HEK293 (cell line): ENCODE measurements around the gene ERP29.
"Not testable (repeated sequence)": the region's sequence is repeated elsewhere in the genome, so short reads cannot be mapped to it uniquely, and the experiment has no call there.

Source experiments
- CTCF ChIA-PET: fragments of 350-600 bp; formaldehyde crosslinking; extraction: SDS; loops from one replicate; lab custom pipeline; 2021; ENCODE audit warnings: antibody characterized with exemption; lab: Yijun Ruan, JAX
- POLR2A ChIA-PET: fragments of 300-600 bp; formaldehyde crosslinking; extraction: SDS; loops from one replicate; lab custom pipeline; 2020; ENCODE audit warnings: antibody characterized with exemption, inconsistent platforms; lab: Yijun Ruan, JAX
- H3K27ac ChIP-seq: fragments of 200-500 bp; sonication (Bioruptor generic); 2 replicates; pipeline ENCODE4 v1.5.1; 2014; ENCODE audit warnings: low read depth, low read length, control low read depth, inconsistent platforms; ENCODE audit errors: extremely low read depth
- H3K36me3 ChIP-seq, 2 experiments: fragments of 200-500 bp in 1 of 2; sonication (Bioruptor generic) in 1 of 2; 1 replicate in 1 of 2; 2 replicates in 1 of 2; pipeline ENCODE4 v1.5.1; 2014 to 2017; ENCODE audit warnings: inconsistent platforms in 2 of 2, low read length in 2 of 2; ENCODE audit not compliant: control insufficient read depth in 2 of 2, insufficient read depth in 1 of 2
- H3K4me1 ChIP-seq: fragments of 200-500 bp; sonication (Bioruptor generic); 2 replicates; pipeline ENCODE4 v1.5.1; 2014; ENCODE audit warnings: mild to moderate bottlenecking, low read length, inconsistent platforms; ENCODE audit not compliant: control insufficient read depth, insufficient read depth
- H3K4me3 ChIP-seq: 2 replicates; pipeline ENCODE4 v1.5.1; 2011; ENCODE audit warnings: low read depth, mild to moderate bottlenecking, control low read depth, low read length, moderate library complexity
- H3K9me3 ChIP-seq: fragments of 200-500 bp; sonication (Bioruptor generic); 2 replicates; pipeline ENCODE4 v1.5.1; 2014; ENCODE audit warnings: low read depth, low read length, inconsistent platforms; ENCODE audit not compliant: control insufficient read depth, insufficient read depth
- GLI2 ChIP-seq: fragments of 450-650 bp; formaldehyde crosslinking; IDR thresholded peaks from 2 replicates; pipeline ENCODE4; 2017; ENCODE audit warnings: missing biosample characterization, missing genetic modification characterization, low read depth, borderline replicate concordance
- IKZF3 ChIP-seq: fragments of 450-650 bp; IDR thresholded peaks from 2 replicates; pipeline ENCODE4 v1.5.0; 2018; ENCODE audit warnings: missing biosample characterization, mild to moderate bottlenecking, missing genetic modification characterization, moderate library complexity
- KLF10 ChIP-seq: fragments of 450-650 bp; IDR thresholded peaks from 2 replicates; pipeline ENCODE4 v1.5.1; 2018; ENCODE audit warnings: missing biosample characterization, mild to moderate bottlenecking, missing genetic modification characterization
- KLF16 ChIP-seq: fragments of 450-650 bp; formaldehyde crosslinking; IDR thresholded peaks from 2 replicates; pipeline ENCODE4 v1.5.1; 2017; ENCODE audit warnings: missing biosample characterization, missing genetic modification characterization
- PRDM1 ChIP-seq: fragments of 450-650 bp; formaldehyde crosslinking; IDR thresholded peaks from 2 replicates; pipeline ENCODE4; 2016; ENCODE audit warnings: missing biosample characterization, missing genetic modification characterization
- SETDB1 ChIP-seq: IDR thresholded peaks from one replicate; pipeline ENCODE4 v1.6.1; 2017; ENCODE audit warnings: mild to moderate bottlenecking, low read length, moderate library complexity, mixed read lengths; ENCODE audit not compliant: insufficient read length
- WT1 ChIP-seq: fragments of 450-650 bp; formaldehyde crosslinking; IDR thresholded peaks from 2 replicates; pipeline ENCODE4 v1.5.1; 2016; ENCODE audit warnings: missing biosample characterization, missing genetic modification characterization
- ZBTB21 ChIP-seq: fragments of 450-650 bp; formaldehyde crosslinking; IDR thresholded peaks from 2 replicates; pipeline ENCODE4 v1.5.1; 2017; ENCODE audit warnings: missing biosample characterization, missing genetic modification characterization
- ZEB2 ChIP-seq: fragments of 450-650 bp; formaldehyde crosslinking; IDR thresholded peaks from 2 replicates; pipeline ENCODE4 v1.5.1; 2016; ENCODE audit warnings: missing biosample characterization, missing genetic modification characterization
- ZNF121 ChIP-seq: fragments of 450-650 bp; formaldehyde crosslinking; IDR thresholded peaks from 2 replicates; pipeline ENCODE4 v1.5.1; 2016; ENCODE audit warnings: missing biosample characterization, missing genetic modification characterization
- ZNF19 ChIP-seq: fragments of 450-650 bp; formaldehyde crosslinking; IDR thresholded peaks from 2 replicates; pipeline ENCODE4; 2016; ENCODE audit warnings: missing biosample characterization, missing genetic modification characterization, low read depth
- ZNF274 ChIP-seq, 2 experiments: fragments of 200-500 bp in 1 of 2; fragments of 450-650 bp in 1 of 2; sonication (Bioruptor generic) in 1 of 2; formaldehyde crosslinking in 1 of 2; IDR thresholded peaks; 2 replicates each; pipeline versions ENCODE4 v1.5.1 to v1.6.1; 2014 to 2016; ENCODE audit warnings: borderline replicate concordance in 1 of 2, inconsistent platforms in 1 of 2, low read length in 1 of 2, missing biosample characterization in 1 of 2, missing genetic modification characterization in 1 of 2
- ZNF341 ChIP-seq: fragments of 450-650 bp; formaldehyde crosslinking; IDR thresholded peaks from 2 replicates; pipeline ENCODE4; 2016; ENCODE audit warnings: low read depth, missing biosample characterization, missing genetic modification characterization
- ZNF391 ChIP-seq: fragments of 450-650 bp; formaldehyde crosslinking; IDR thresholded peaks from 2 replicates; pipeline ENCODE4 v1.5.1; 2016; ENCODE audit warnings: low read depth, missing biosample characterization, missing genetic modification characterization, borderline replicate concordance
- ZNF433 ChIP-seq: fragments of 450-650 bp; formaldehyde crosslinking; IDR thresholded peaks from 2 replicates; pipeline ENCODE4 v1.5.1; 2016; ENCODE audit warnings: missing biosample characterization, missing genetic modification characterization, low read depth
- ZNF514 ChIP-seq: fragments of 450-650 bp; formaldehyde crosslinking; IDR thresholded peaks from 2 replicates; pipeline ENCODE4 v1.5.1; 2016; ENCODE audit warnings: missing biosample characterization, missing genetic modification characterization
- ZNF521 ChIP-seq: fragments of 450-650 bp; formaldehyde crosslinking; IDR thresholded peaks from 2 replicates; pipeline ENCODE4 v1.5.1; 2017; ENCODE audit warnings: missing biosample characterization, mild to moderate bottlenecking, missing genetic modification characterization
- ZNF610 ChIP-seq: fragments of 450-650 bp; formaldehyde crosslinking; IDR thresholded peaks from 2 replicates; pipeline ENCODE4 v1.5.1; 2016; ENCODE audit warnings: missing biosample characterization, missing genetic modification characterization, borderline replicate concordance
- ZNF701 ChIP-seq: fragments of 450-650 bp; formaldehyde crosslinking; IDR thresholded peaks from 2 replicates; pipeline ENCODE4 v1.5.1; 2016; ENCODE audit warnings: missing biosample characterization, missing genetic modification characterization
- TF ChIP-seq, protein P1 (sequence below): fragments of 450-650 bp; formaldehyde crosslinking; IDR thresholded peaks from 2 replicates; pipeline ENCODE4 v1.5.1; 2016; ENCODE audit warnings: missing biosample characterization, missing genetic modification characterization, borderline replicate concordance
- TF ChIP-seq, protein P2 (sequence below): fragments of 450-650 bp; formaldehyde crosslinking; IDR thresholded peaks from 2 replicates; pipeline ENCODE4 v1.5.1; 2016; ENCODE audit warnings: missing biosample characterization, missing genetic modification characterization
- TF ChIP-seq, protein P3 (sequence below): fragments of 450-650 bp; formaldehyde crosslinking; IDR thresholded peaks from 2 replicates; pipeline ENCODE4 v1.5.1; 2017; ENCODE audit warnings: missing biosample characterization, mild to moderate bottlenecking, missing genetic modification characterization, moderate library complexity

The ERP29 gene

DNA sequence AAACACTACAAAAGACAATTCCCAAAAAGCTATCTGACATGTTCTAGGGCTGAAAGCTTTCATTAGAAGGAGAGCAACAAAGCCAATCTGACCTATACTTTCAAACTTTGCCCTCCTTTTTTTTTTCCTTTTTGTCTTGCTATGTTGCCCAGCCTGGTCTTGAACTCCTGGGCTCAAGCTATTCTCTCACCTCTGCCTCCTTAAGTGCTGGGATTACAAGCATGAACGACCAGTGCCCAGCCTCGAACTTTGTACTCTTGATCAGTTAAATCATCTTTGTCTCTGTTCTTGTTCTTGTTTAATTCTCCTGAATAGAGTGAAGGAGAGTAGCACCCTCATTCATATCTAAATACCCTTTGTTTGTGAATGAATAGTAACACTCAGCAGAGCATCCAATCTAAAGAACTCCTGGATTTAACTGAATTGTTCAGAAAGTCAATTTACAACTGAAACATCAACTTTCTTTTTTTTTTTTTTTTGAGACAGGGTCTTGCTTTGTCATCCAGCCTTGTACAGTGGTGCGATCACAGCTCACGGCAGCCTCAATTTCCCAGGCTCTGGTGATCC is 22.1 kb downstream of the ERP29 start:
- CTCF ChIA-PET = no interaction called here

DNA sequence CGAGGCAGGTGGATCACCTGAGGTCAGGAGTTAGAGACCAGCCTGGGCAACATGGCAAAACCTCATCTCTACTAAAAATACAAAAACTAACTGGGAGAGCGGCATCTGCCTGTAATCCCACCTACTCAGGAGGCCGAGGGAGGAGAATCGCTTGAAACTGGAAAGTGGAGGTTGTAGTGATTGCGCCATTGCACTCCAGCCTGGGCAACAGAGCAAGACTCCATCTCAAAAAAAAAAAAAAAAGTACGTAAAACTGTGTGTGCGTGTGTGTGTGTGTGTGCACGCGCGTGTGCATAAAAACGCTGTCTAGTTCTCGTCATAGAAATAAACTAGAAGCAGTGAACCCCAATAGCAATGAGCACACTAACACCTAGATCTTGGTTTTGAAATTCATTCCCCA is 23.4 kb downstream of the ERP29 start:
- H3K4me3 ChIP-seq, H3K9me3 ChIP-seq, POLR2A ChIA-PET, H3K4me1 ChIP-seq, H3K27ac ChIP-seq, CTCF ChIA-PET: not testable (repeated sequence)
- TF ChIP-seq ZNF121 (tag by site-specific recombination) = peak; percentile 83; the same call in 1 of the 2 replicates
- peaks cover 92 to 93% of the 10 kb centered on the region in 2 experiments for H3K36me3 ChIP-seq

More for the DNA sequence above, 22.1 kb downstream of the ERP29 start:
- Histone ChIP-seq H3K4me3 (no peak overlapping the region), H3K27ac (no peak overlapping the region), H3K4me1 (no peaks in the 10 kb centered on the region), H3K9me3 (no peaks in the 10 kb centered on the region), H3K36me3 (peaks cover 88 to 93% of the 10 kb centered on the region in 2 experiments)
- POLR2A ChIA-PET = no interaction called here
- TF ChIP-seq IKZF3 (tag by site-specific recombination) (no peak), ZNF701 (tag by site-specific recombination) (no peak), ZNF610 (tag by site-specific recombination) (no peak), ZNF433 (tag by site-specific recombination) (no peak), WT1 (tag by site-specific recombination) (no peak), ZNF514 (tag by site-specific recombination) (no peak), ZNF521 (no peak)
- TF ChIP-seq, protein P1, sequence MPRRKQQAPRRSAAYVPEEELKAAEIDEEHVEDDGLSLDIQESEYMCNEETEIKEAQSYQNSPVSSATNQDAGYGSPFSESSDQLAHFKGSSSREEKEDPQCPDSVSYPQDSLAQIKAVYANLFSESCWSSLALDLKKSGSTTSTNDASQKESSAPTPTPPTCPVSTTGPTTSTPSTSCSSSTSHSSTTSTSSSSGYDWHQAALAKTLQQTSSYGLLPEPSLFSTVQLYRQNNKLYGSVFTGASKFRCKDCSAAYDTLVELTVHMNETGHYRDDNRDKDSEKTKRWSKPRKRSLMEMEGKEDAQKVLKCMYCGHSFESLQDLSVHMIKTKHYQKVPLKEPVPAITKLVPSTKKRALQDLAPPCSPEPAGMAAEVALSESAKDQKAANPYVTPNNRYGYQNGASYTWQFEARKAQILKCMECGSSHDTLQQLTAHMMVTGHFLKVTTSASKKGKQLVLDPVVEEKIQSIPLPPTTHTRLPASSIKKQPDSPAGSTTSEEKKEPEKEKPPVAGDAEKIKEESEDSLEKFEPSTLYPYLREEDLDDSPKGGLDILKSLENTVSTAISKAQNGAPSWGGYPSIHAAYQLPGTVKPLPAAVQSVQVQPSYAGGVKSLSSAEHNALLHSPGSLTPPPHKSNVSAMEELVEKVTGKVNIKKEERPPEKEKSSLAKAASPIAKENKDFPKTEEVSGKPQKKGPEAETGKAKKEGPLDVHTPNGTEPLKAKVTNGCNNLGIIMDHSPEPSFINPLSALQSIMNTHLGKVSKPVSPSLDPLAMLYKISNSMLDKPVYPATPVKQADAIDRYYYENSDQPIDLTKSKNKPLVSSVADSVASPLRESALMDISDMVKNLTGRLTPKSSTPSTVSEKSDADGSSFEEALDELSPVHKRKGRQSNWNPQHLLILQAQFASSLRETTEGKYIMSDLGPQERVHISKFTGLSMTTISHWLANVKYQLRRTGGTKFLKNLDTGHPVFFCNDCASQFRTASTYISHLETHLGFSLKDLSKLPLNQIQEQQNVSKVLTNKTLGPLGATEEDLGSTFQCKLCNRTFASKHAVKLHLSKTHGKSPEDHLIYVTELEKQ (tag by site-specific recombination) = no peak

DNA sequence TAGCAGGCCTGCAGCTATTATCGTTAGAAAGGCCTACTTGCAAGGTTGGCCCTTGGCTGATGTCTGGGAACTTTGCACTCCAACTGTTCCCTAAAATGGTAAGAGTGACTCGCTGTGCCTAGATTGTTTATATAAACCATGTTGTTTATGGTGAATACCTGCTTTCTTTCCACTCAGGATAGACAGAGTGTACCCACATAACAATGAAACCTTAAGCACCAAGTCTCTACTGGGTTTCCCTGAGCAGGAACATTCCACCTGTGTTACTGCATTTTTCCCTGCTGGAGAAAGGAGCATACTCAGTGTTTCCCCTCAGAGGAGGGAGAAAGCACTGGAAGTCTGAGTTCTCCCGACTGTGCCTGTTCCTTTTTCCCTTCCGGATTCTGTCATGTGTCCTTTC is 32.8 kb downstream of the ERP29 start:
- H3K4me3 ChIP-seq = no peak overlapping the region

DNA sequence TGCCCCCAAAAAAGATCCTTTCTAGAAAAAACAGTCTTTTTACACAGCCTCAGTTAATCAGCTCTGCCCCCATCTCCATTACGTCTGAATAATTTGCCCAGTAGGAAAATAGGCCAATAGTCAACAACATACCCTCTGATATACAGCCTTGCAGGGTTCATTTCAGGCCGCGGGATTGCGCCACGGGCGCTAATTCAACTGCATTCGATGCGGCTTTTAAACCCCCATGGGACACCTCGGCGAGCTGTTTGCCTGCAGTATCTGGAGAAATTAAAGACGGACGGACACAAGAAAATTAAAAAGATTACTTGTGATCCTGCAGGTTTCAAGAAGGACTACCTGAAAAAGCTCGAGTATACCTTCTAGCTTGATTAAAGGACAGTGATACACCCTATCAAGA is 36.1 kb downstream of the ERP29 start:
- Histone ChIP-seq H3K27ac (no peak overlapping the region), H3K9me3 (no peaks in the 10 kb centered on the region), H3K4me1 (no peaks in the 10 kb centered on the region), H3K4me3 (no peak overlapping the region), H3K36me3 (peaks cover 78 to 94% of the 10 kb centered on the region in 2 experiments)
- ChIA-PET POLR2A (no interaction called here), CTCF (interaction anchor here (0.5 to 1.4 kb wide), 3 partner anchors 12 to 149 kb away, joined by 3 to 5 read pairs (median 3); no protein-coding TSS in a partner anchor)
- no peak for TF ChIP-seq SETDB1
- no peak for TF ChIP-seq ZEB2 (tag by site-specific recombination)
- no peak for TF ChIP-seq KLF16 (tag by site-specific recombination)
- no peak for TF ChIP-seq ZNF274 (IDR thresholded peaks at IDR 0.05; ENCODE audit: low read length)
- TF ChIP-seq ZNF274 (tag by site-specific recombination; IDR thresholded peaks at IDR 0.05; ENCODE audit: borderline replicate concordance) = no peak
- no peak for TF ChIP-seq ZNF19 (tag by site-specific recombination)
- TF ChIP-seq ZNF433 (tag by site-specific recombination) = no peak
- TF ChIP-seq, protein P2, sequence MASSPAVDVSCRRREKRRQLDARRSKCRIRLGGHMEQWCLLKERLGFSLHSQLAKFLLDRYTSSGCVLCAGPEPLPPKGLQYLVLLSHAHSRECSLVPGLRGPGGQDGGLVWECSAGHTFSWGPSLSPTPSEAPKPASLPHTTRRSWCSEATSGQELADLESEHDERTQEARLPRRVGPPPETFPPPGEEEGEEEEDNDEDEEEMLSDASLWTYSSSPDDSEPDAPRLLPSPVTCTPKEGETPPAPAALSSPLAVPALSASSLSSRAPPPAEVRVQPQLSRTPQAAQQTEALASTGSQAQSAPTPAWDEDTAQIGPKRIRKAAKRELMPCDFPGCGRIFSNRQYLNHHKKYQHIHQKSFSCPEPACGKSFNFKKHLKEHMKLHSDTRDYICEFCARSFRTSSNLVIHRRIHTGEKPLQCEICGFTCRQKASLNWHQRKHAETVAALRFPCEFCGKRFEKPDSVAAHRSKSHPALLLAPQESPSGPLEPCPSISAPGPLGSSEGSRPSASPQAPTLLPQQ (tag by site-specific recombination) = no peak
- no peak for TF ChIP-seq GLI2 (tag by site-specific recombination)
- no peak for TF ChIP-seq ZBTB21 (tag by site-specific recombination)
- no peak for TF ChIP-seq KLF10
- no peak for TF ChIP-seq ZNF391
- TF ChIP-seq ZNF341 (tag by site-specific recombination) = no peak

More for the DNA sequence above, 32.8 kb downstream of the ERP29 start:
- TF ChIP-seq PRDM1 (tag by site-specific recombination) = peak; percentile 60
- TF ChIP-seq, protein P3, sequence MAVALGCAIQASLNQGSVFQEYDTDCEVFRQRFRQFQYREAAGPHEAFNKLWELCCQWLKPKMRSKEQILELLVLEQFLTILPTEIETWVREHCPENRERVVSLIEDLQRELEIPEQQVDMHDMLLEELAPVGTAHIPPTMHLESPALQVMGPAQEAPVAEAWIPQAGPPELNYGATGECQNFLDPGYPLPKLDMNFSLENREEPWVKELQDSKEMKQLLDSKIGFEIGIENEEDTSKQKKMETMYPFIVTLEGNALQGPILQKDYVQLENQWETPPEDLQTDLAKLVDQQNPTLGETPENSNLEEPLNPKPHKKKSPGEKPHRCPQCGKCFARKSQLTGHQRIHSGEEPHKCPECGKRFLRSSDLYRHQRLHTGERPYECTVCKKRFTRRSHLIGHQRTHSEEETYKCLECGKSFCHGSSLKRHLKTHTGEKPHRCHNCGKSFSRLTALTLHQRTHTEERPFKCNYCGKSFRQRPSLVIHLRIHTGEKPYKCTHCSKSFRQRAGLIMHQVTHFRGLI (tag by site-specific recombination) = no peak
- Histone ChIP-seq H3K9me3 (no peaks in the 10 kb centered on the region), H3K27ac (no peak overlapping the region), H3K36me3 (peaks cover 87 to 92% of the 10 kb centered on the region in 2 experiments), H3K4me1 (no peaks in the 10 kb centered on the region)
- POLR2A ChIA-PET = no interaction called here
- CTCF ChIA-PET = no interaction called here
